Muscle of leg (tissue), 16 donors: Measurements from ENCODE around the gene CNTNAP3. TPM values are rescaled to one million over a fixed set of nuclear protein-coding genes. Genes with fewer than 3 reads are reported as not detected.
"Not testable (repeated sequence)": the region's sequence is repeated elsewhere in the genome, so short reads cannot be mapped to it uniquely, and the experiment has no call there.

Experiments used
- DNase-seq: peaks from one replicate; pipeline ENCODE4 v3.0.0; 2013
- H3K27ac ChIP-seq: one replicate; pipeline ENCODE4 v1.5.1; 2013; ENCODE audit warnings: mild to moderate bottlenecking, low read length, control low read depth
- H3K27me3 ChIP-seq: one replicate; pipeline ENCODE4 v1.6.1; 2013; ENCODE audit warnings: low read length; ENCODE audit not compliant: control insufficient read depth, insufficient read depth
- H3K36me3 ChIP-seq: one replicate; pipeline ENCODE4 v1.6.1; 2013; ENCODE audit warnings: low read length; ENCODE audit not compliant: control insufficient read depth, insufficient read depth
- H3K4me1 ChIP-seq: one replicate; pipeline ENCODE4 v1.6.1; 2013; ENCODE audit warnings: low read length; ENCODE audit not compliant: control insufficient read depth, insufficient read depth
- H3K4me3 ChIP-seq: one replicate; pipeline ENCODE4 v1.5.1; 2013; ENCODE audit warnings: low read length, control low read depth
- H3K9me3 ChIP-seq: replicated peaks from 2 replicates; pipeline ENCODE4 v1.6.1; 2013; ENCODE audit warnings: low read depth, low read length; ENCODE audit not compliant: control insufficient read depth
- WGBS: methylation state at CpG from one replicate; pipeline ENCODE4 v1.1.5; 2013; ENCODE audit warnings: missing lambda C conversion rate; ENCODE audit not compliant: insufficient coverage; 5-methylcytosine and 5-hydroxymethylcytosine counted together
- long read RNA-seq, 11 donors: transcript quantifications; one replicate each; lab custom pipeline, GENCODE V29; 2026
- polyA plus RNA-seq, 8 donors: library from polyadenylated mRNA; unstranded; fragments of 120-200 nt; gene quantifications; one replicate each; pipeline versions ENCODE4 v1.2.1 to v1.2.3, GENCODE V29; 2013; ENCODE audit warnings: inconsistent platforms in 1 of 8, low replicate concordance in 1 of 8; ENCODE audit not compliant: insufficient read length in 8 of 8, insufficient read depth in 1 of 8
- total RNA-seq: library from RNA; stranded (reverse); fragments of 120-200 nt; gene quantifications from one replicate; pipeline ENCODE4 v1.2.4, GENCODE V29; 2013

The CNTNAP3 gene
- total RNA-seq (2.9 TPM), polyA plus RNA-seq (1 to 10 TPM; 1.1 to 2.8 (median 2.2) TPM)
- long read RNA-seq, donor 1 = 0 reads
- long read RNA-seq, donor 2 = 0 reads
- long read RNA-seq, donor 3 = 0 reads
- long read RNA-seq, donor 4 = 0 reads
- long read RNA-seq, donor 5 = 0 reads
- long read RNA-seq, donor 6 = 0 reads
- long read RNA-seq, donor 7 = 0 reads
- long read RNA-seq, donor 8 = 0 reads
- long read RNA-seq, donor 9 = 0 reads
- long read RNA-seq, donor 10 = 0 reads
- long read RNA-seq, donor 11 = 0 reads

GRCh38 chr9:39287980-39288379, at the start of gene CNTNAP3:
CNTNAP3 (minus strand) TSS chr9:39288167; CDS start chr9:39288064, 103 bp downstream.
- not testable (repeated sequence) for H3K27me3 ChIP-seq, H3K4me1 ChIP-seq, H3K36me3 ChIP-seq, H3K27ac ChIP-seq, H3K4me3 ChIP-seq, H3K9me3 ChIP-seq, DNase-seq
- WGBS = no CpG with 5 or more reads among the region's 42 CpGs

- not testable (repeated sequence) for H3K27me3 ChIP-seq, H3K9me3 ChIP-seq, H3K4me1 ChIP-seq, DNase-seq, H3K27ac ChIP-seq, H3K4me3 ChIP-seq, H3K36me3 ChIP-seq
- WGBS = no CpG with 5 or more reads among the region's 4 CpGs
Measured at GRCh38 chr9:39279995-39280394, 8.0 kb downstream of the CNTNAP3 start.

- not testable (repeated sequence) for H3K4me1 ChIP-seq, H3K9me3 ChIP-seq, H3K36me3 ChIP-seq, H3K27me3 ChIP-seq, H3K27ac ChIP-seq, DNase-seq, H3K4me3 ChIP-seq
- WGBS = no CpG with 5 or more reads among the region's 4 CpGs
Measured at GRCh38 chr9:39242513-39242912, 45.5 kb downstream of the CNTNAP3 start.

GRCh38 chr9:39232130-39232991, 55.6 kb downstream of the CNTNAP3 start:
- not testable (repeated sequence) for H3K4me1 ChIP-seq, H3K36me3 ChIP-seq, H3K4me3 ChIP-seq, H3K9me3 ChIP-seq, H3K27me3 ChIP-seq, H3K27ac ChIP-seq, DNase-seq
- no CpG with 5 or more reads among the region's 12 CpGs for WGBS

GRCh38 chr9:39215976-39216375, 72.0 kb downstream of the CNTNAP3 start:
- H3K27me3 ChIP-seq, H3K4me1 ChIP-seq, H3K4me3 ChIP-seq, H3K9me3 ChIP-seq, DNase-seq, H3K36me3 ChIP-seq, H3K27ac ChIP-seq: not testable (repeated sequence)
- no CpG with 5 or more reads among the region's 1 CpG for WGBS

- not testable (repeated sequence) for H3K4me3 ChIP-seq, H3K36me3 ChIP-seq, H3K9me3 ChIP-seq, H3K27ac ChIP-seq, H3K27me3 ChIP-seq, DNase-seq, H3K4me1 ChIP-seq
- no CpG with 5 or more reads among the region's 3 CpGs for WGBS
Measured at GRCh38 chr9:39209773-39210172, 78.2 kb downstream of the CNTNAP3 start.

- no CpG with 5 or more reads among the region's 6 CpGs for WGBS
- not testable (repeated sequence) for H3K4me3 ChIP-seq, DNase-seq, H3K9me3 ChIP-seq, H3K27me3 ChIP-seq, H3K36me3 ChIP-seq, H3K27ac ChIP-seq, H3K4me1 ChIP-seq
Measured at GRCh38 chr9:39206643-39207042, 81.3 kb downstream of the CNTNAP3 start.

- no CpG with 5 or more reads among the region's 4 CpGs for WGBS
Measured at GRCh38 chr9:39205842-39206241, 82.1 kb downstream of the CNTNAP3 start.

GRCh38 chr9:39200412-39200811, 87.6 kb downstream of the CNTNAP3 start:
- not testable (repeated sequence) for H3K4me1 ChIP-seq, H3K9me3 ChIP-seq, DNase-seq, H3K27me3 ChIP-seq, H3K27ac ChIP-seq, H3K4me3 ChIP-seq, H3K36me3 ChIP-seq

More at GRCh38 chr9:39205842-39206241, 82.1 kb downstream of the CNTNAP3 start:
- H3K36me3 ChIP-seq, H3K4me3 ChIP-seq, H3K9me3 ChIP-seq, H3K27ac ChIP-seq, H3K27me3 ChIP-seq, DNase-seq, H3K4me1 ChIP-seq: not testable (repeated sequence)

- H3K27me3 ChIP-seq, H3K36me3 ChIP-seq, H3K4me3 ChIP-seq, H3K4me1 ChIP-seq, DNase-seq, H3K27ac ChIP-seq, H3K9me3 ChIP-seq: not testable (repeated sequence)
- no CpG with 5 or more reads among the region's 7 CpGs for WGBS
Measured at GRCh38 chr9:39198000-39198709, 89.8 kb downstream of the CNTNAP3 start.
